Uterus (tissue), 4 donors: ENCODE data around the gene KCNA4. TPM values are rescaled to one million over a fixed set of nuclear protein-coding genes. Genes with fewer than 3 reads are reported as not detected.

ENCODE experiments used
- DNase-seq, 2 donors: peaks; one replicate each; pipeline ENCODE4 v3.0.0-alpha.2; 2019 to 2020
- H3K27ac ChIP-seq, 2 donors: fragments of 200-600 bp; sonication (generic); 1 replicate in 1 of 2; 2 replicates in 1 of 2; pipeline ENCODE4 v1.5.1; 2016 to 2018
- H3K27me3 ChIP-seq, 2 donors: fragments of 200-600 bp; sonication (generic); one replicate each; pipeline ENCODE4 v1.5.1; 2018 to 2019; ENCODE audit warnings: control low read depth in 1 of 2
- H3K36me3 ChIP-seq, 2 donors: fragments of 200-600 bp; sonication (generic); one replicate each; pipeline ENCODE4 v1.5.1; 2019; ENCODE audit warnings: control low read depth in 1 of 2
- H3K4me1 ChIP-seq, 2 donors: fragments of 200-600 bp; sonication (generic); one replicate each; pipeline ENCODE4 v1.5.1; 2018 to 2019; ENCODE audit warnings: control low read depth in 1 of 2
- H3K4me3 ChIP-seq, 2 donors: fragments of 200-600 bp; sonication (generic); 1 replicate in 1 of 2; 2 replicates in 1 of 2; pipeline ENCODE4 v1.5.1; 2018 to 2019; ENCODE audit warnings: mild to moderate bottlenecking in 1 of 2
- H3K9me3 ChIP-seq, 2 donors: fragments of 200-600 bp; sonication (generic); one replicate each; pipeline ENCODE4 v1.5.1; 2019; ENCODE audit warnings: control low read depth in 1 of 2
- POLR2A ChIP-seq, 2 donors: fragments of 450-650 bp; IDR thresholded peaks; one replicate each; pipeline ENCODE4 v1.6.1; 2016; ENCODE audit warnings: antibody characterized with exemption in 2 of 2, mild to moderate bottlenecking in 1 of 2, moderate library complexity in 1 of 2
- intact Hi-C: fragments of 100-400 bp; cut with DNase I; formaldehyde crosslinking; loops from one replicate; pipeline ENCODE4 v1.15.1; 2023; ENCODE audit warnings: low total_unique reads
- total RNA-seq, 4 donors: library from RNA; depleted of rRNA in 3 of 4; stranded (reverse); fragments of >200 nt in 3 of 4; gene quantifications; one replicate each; pipeline versions ENCODE4 v1.1.0 to v1.2.4, GENCODE V29; 2014 to 2023
- TF ChIP-seq, protein P1 (sequence below), 4 experiments: fragments of 200-600 bp in 2 of 4; fragments of 450-650 bp in 2 of 4; sonication (generic) in 2 of 4; IDR thresholded peaks; one replicate each; pipeline ENCODE4 v1.5.1; 2016 to 2019; ENCODE audit warnings: antibody characterized with exemption in 4 of 4, mild to moderate bottlenecking in 2 of 4, moderate library complexity in 1 of 4
- donor health status: DM: yes; HTN: yes; CAD: no.

Gene KCNA4
- total RNA-seq, 4 donors from 2014 or later, result 0.88 to 5.7 TPM; not detected in 2

GRCh38 chr11:29963796-29964195 is 53.0 kb downstream of the KCNA4 start:
- no peaks in the 10 kb centered on the region for H3K36me3 ChIP-seq
- no peaks in the 10 kb centered on the region for H3K9me3 ChIP-seq
- no peak overlapping the region for H3K27ac ChIP-seq
- intact Hi-C loops, result no loop called here
- no peak for DNase-seq
- no peak overlapping the region for H3K4me3 ChIP-seq
- no peaks in the 10 kb centered on the region for H3K4me1 ChIP-seq
- H3K27me3 ChIP-seq, result no peaks in the 10 kb centered on the region
- TF ChIP-seq, protein P1, sequence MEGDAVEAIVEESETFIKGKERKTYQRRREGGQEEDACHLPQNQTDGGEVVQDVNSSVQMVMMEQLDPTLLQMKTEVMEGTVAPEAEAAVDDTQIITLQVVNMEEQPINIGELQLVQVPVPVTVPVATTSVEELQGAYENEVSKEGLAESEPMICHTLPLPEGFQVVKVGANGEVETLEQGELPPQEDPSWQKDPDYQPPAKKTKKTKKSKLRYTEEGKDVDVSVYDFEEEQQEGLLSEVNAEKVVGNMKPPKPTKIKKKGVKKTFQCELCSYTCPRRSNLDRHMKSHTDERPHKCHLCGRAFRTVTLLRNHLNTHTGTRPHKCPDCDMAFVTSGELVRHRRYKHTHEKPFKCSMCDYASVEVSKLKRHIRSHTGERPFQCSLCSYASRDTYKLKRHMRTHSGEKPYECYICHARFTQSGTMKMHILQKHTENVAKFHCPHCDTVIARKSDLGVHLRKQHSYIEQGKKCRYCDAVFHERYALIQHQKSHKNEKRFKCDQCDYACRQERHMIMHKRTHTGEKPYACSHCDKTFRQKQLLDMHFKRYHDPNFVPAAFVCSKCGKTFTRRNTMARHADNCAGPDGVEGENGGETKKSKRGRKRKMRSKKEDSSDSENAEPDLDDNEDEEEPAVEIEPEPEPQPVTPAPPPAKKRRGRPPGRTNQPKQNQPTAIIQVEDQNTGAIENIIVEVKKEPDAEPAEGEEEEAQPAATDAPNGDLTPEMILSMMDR (IDR thresholded peaks at IDR 0.05), result no peak
- TF ChIP-seq POLR2A (IDR thresholded peaks at IDR 0.05), result no peak

DNA sequence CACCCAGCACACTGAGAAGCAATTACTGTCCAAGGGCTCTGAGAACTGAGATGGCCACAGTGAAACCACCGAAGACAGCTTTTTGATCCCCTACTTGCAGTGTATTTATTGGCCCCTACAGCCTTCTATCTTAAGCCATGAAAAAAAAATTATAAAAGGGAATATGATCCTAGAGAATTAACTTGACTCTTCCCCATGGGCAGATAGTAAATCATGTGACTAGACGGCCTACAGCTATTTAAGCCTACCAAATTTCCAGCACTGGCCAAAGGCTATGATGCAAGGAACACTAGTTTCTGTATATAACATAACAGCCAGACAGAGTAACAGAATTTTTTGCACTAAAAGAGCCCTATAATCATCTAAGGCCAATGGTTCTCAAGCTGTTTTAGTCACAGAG is 53.8 kb downstream of the KCNA4 start:
- Histone ChIP-seq H3K4me3 (no peak overlapping the region), H3K27me3 (no peaks in the 10 kb centered on the region), H3K9me3 (no peaks in the 10 kb centered on the region), H3K27ac (no peak overlapping the region), H3K36me3 (no peaks in the 10 kb centered on the region), H3K4me1 (no peaks in the 10 kb centered on the region)
- intact Hi-C loops, result no loop called here
- TF ChIP-seq, protein P1 (IDR thresholded peaks at IDR 0.05), result no peak
- TF ChIP-seq POLR2A (IDR thresholded peaks at IDR 0.05), result no peak
- DNase-seq, result no peak

- H3K27ac ChIP-seq, result no peak overlapping the region
- no peaks in the 10 kb centered on the region for H3K4me1 ChIP-seq
- no peak for DNase-seq
- H3K9me3 ChIP-seq, result no peaks in the 10 kb centered on the region
- intact Hi-C loops, result no loop called here
- H3K36me3 ChIP-seq, result no peaks in the 10 kb centered on the region
- no peak for TF ChIP-seq POLR2A (IDR thresholded peaks at IDR 0.05)
- TF ChIP-seq, protein P1 (IDR thresholded peaks at IDR 0.05), result no peak
- no peak overlapping the region for H3K4me3 ChIP-seq
- no peaks in the 10 kb centered on the region for H3K27me3 ChIP-seq
Measured at GRCh38 chr11:29962243-29962642, 54.6 kb downstream of the KCNA4 start.

Other genes with a start within 250 kb of the KCNA4 start
- gene FSHB, start 214.0 kb upstream of the KCNA4 start, total RNA-seq, result not detected